HepG2 (cell line): ENCODE measurements around the gene ZSCAN31. TPM values are rescaled to one million over a fixed set of nuclear protein-coding genes. Genes with fewer than 3 reads are reported as not detected.

ENCODE experiments used
- ATF7 ChIP-seq, 2 experiments: fragments of 450-650 bp in 1 of 2; sonication (generic) in 1 of 2; formaldehyde crosslinking in 1 of 2; IDR thresholded peaks; 2 replicates each; pipeline versions ENCODE4 v1.4.0 to v1.6.1; 2016 to 2020; ENCODE audit warnings: antibody characterized with exemption in 1 of 2, mild to moderate bottlenecking in 1 of 2, missing genetic modification reagents in 1 of 2
- DNMT1 ChIP-seq: sonication (generic); formaldehyde crosslinking; IDR thresholded peaks from 2 replicates; pipeline ENCODE4 v1.5.1; 2020; ENCODE audit warnings: mild to moderate bottlenecking, missing genetic modification reagents
- ELK4 ChIP-seq: sonication (generic); formaldehyde crosslinking; IDR thresholded peaks from 2 replicates; pipeline ENCODE4 v1.9.0; 2021; ENCODE audit warnings: missing genetic modification reagents, borderline replicate concordance
- NFE2L2 ChIP-seq: fragments of 150-350 bp; IDR thresholded peaks from 2 replicates; pipeline ENCODE4 v1.6.1; 2014; ENCODE audit warnings: low read length
- NFIC ChIP-seq: IDR thresholded peaks from 2 replicates; pipeline ENCODE4 v1.6.1; 2012; ENCODE audit warnings: mild to moderate bottlenecking, low read length, inconsistent platforms
- PAWR ChIP-seq: sonication (generic); formaldehyde crosslinking; IDR thresholded peaks from 2 replicates; pipeline ENCODE4 v1.4.0; 2020; ENCODE audit warnings: missing genetic modification reagents, mild to moderate bottlenecking, borderline replicate concordance
- TAF1 ChIP-seq: sonication (generic); formaldehyde crosslinking; IDR thresholded peaks from 2 replicates; pipeline ENCODE4 v1.4.0; 2020; ENCODE audit warnings: missing genetic modification reagents
- TARDBP ChIP-seq: sonication (generic); formaldehyde crosslinking; IDR thresholded peaks from 2 replicates; pipeline ENCODE4 v1.8.0; 2022; ENCODE audit warnings: mild to moderate bottlenecking, missing genetic modification reagents
- THAP8 ChIP-seq: sonication (generic); formaldehyde crosslinking; IDR thresholded peaks from 2 replicates; pipeline ENCODE4 v1.5.1; 2020; ENCODE audit warnings: missing genetic modification reagents, mild to moderate bottlenecking, borderline replicate concordance
- U2AF2 ChIP-seq: fragments of 200-400 bp; formaldehyde crosslinking; IDR thresholded peaks from 2 replicates; pipeline ENCODE4 v1.6.1; 2017; ENCODE audit warnings: low read depth, mild to moderate bottlenecking, low read length
- ZBED4 ChIP-seq: sonication (generic); formaldehyde crosslinking; IDR thresholded peaks from 2 replicates; pipeline ENCODE4 v1.4.0; 2020; ENCODE audit warnings: missing genetic modification reagents, borderline replicate concordance
- ZNF264 ChIP-seq: sonication (generic); formaldehyde crosslinking; IDR thresholded peaks from 2 replicates; pipeline ENCODE4 v1.4.0; 2020; ENCODE audit warnings: missing genetic modification reagents
- ZNF33B ChIP-seq: sonication (generic); formaldehyde crosslinking; IDR thresholded peaks from 2 replicates; pipeline ENCODE4 v1.5.1; 2020; ENCODE audit warnings: mild to moderate bottlenecking, missing genetic modification reagents
- ZNF547 ChIP-seq: sonication (generic); formaldehyde crosslinking; IDR thresholded peaks from 2 replicates; pipeline ENCODE4 v1.5.1; 2020; ENCODE audit warnings: mild to moderate bottlenecking, missing genetic modification reagents
- ZNF589 ChIP-seq: sonication (generic); formaldehyde crosslinking; conservative IDR thresholded peaks from 2 replicates; pipeline ENCODE4 v1.8.0; 2022; ENCODE audit warnings: mild to moderate bottlenecking, moderate library complexity, missing genetic modification reagents
- ZNF704 ChIP-seq: sonication (generic); formaldehyde crosslinking; IDR thresholded peaks from 2 replicates; pipeline ENCODE4 v1.8.1; 2023; ENCODE audit warnings: mild to moderate bottlenecking, inconsistent platforms, moderate library complexity, missing genetic modification reagents, borderline replicate concordance
- ZZZ3 ChIP-seq: sonication (generic); formaldehyde crosslinking; IDR thresholded peaks from 2 replicates; pipeline ENCODE4 v1.4.0; 2020; ENCODE audit warnings: missing genetic modification reagents, mild to moderate bottlenecking, borderline replicate concordance
- polyA plus RNA-seq, 8 experiments: library from polyadenylated mRNA; depleted of rRNA in 3 of 8; stranded (reverse) in 7 of 8; unstranded in 1 of 8; fragments of >200 nt; fragmentation: Illumina TruSeq in 4 of 8; extraction: Trizol in 4 of 8; gene quantifications; 2 replicates each; pipeline versions ENCODE4 v1.2.1 to v1.2.3, GENCODE V29; 2011 to 2016; ENCODE audit warnings: low read depth in 4 of 8, missing spikeins in 1 of 8, mixed read lengths in 1 of 8; ENCODE audit not compliant: insufficient read depth in 1 of 8
- total RNA-seq, 5 experiments: library from RNA; depleted of rRNA; stranded (reverse); fragments of >200 nt; fragmentation: Illumina TruSeq; extraction: Trizol; gene quantifications; 2 replicates each; pipeline ENCODE4 v1.2.3, GENCODE V29; 2016; ENCODE audit warnings: low read depth in 1 of 5
- TF ChIP-seq, protein P1 (sequence below): sonication (generic); formaldehyde crosslinking; IDR thresholded peaks from 2 replicates; pipeline ENCODE4 v1.4.0; 2020; ENCODE audit warnings: mild to moderate bottlenecking, missing genetic modification reagents

ZSCAN31 gene
- total and polyA plus RNA-seq, 2 of the 13 experiments (the other 11 are each of a cell fraction or from before 2014, with no cell fraction given), result 5.3 to 6.2 TPM

DNA sequence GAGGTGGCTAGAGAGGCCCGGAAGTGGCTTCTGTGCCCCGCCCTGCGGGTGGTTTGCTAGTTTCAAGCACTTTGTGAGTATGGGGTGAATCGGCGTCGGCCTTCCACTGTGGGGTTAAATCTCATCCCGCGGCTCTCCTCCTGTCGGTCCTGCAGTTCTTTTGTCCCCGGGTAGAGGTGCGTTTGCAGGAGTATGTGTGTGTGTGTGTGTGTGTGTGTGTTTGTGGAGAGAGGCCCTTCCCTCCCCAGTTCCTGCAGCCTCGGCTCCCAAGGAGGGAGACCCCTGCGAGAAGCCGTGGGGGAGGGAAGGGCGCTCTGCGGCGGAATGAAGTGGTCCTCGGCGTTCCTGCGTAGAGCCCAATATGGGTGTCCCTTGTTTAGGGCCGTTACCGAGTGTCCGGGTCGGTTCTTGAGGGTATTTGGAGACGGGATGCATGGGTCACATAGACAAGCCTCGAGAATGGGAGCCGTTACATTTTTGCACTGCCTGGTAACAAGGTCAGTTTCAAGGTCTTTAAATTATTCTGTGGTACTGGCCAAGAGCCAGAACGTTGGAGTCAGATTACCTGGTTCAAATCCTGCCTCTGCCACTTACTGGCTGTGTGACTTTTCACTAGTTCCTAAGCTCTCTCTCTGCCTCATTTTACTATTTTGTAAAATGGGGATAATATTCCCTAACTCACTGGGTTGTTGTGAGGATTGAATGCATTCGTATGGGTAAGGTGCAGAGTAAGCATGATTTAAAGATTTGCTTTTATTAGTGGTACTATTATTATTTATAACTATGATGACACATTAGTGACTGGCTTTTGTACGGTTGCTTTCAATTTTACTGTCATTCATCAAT is 14.2 kb upstream of the ZSCAN31 start, which contains the start of gene ZKSCAN3 (continued):
- TF ChIP-seq ZNF547 (CRISPR knock-in tag) (peak; percentile 83; the same call in 1 of the 2 replicates), ZNF264 (CRISPR knock-in tag) (peak; percentile 62), THAP8 (CRISPR knock-in tag) (no peak; the same call in 1 of the 2 replicates), ELK4 (CRISPR knock-in tag) (no peak), ZZZ3 (CRISPR knock-in tag) (no peak; the same call in 1 of the 2 replicates), ZBED4 (0 out of 2 replicates have a peak, but pooled peaks have one; percentile 16), NFE2L2 (no peak), PAWR (CRISPR knock-in tag) (peak; percentile 62; the same call in 1 of the 2 replicates), TARDBP (CRISPR knock-in tag) (peak; percentile 65), ZNF704 (CRISPR knock-in tag) (peak; percentile 95), ZNF33B (CRISPR knock-in tag) (peak; percentile 76; the same call in 1 of the 2 replicates), DNMT1 (no peak), ZNF589 (CRISPR knock-in tag) (peak; percentile 41; the same call in 1 of the 2 replicates), ATF7 (IDR thresholded peaks at IDR 0.05) (no peak), ATF7 (CRISPR knock-in tag; IDR thresholded peaks at IDR 0.05) (no peak), TAF1 (CRISPR knock-in tag) (peak; percentile 81), NFIC (no peak), U2AF2 (no peak)
- TF ChIP-seq, protein P1, sequence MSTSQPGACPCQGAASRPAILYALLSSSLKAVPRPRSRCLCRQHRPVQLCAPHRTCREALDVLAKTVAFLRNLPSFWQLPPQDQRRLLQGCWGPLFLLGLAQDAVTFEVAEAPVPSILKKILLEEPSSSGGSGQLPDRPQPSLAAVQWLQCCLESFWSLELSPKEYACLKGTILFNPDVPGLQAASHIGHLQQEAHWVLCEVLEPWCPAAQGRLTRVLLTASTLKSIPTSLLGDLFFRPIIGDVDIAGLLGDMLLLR (CRISPR knock-in tag), result peak; percentile 86; the same call in 1 of the 2 replicates
